ENCODE results near the gene SULT1C3. TPM values are rescaled to one million over a fixed set of nuclear protein-coding genes. Genes with fewer than 3 reads are reported as not detected.

SULT1C3 gene
- total RNA-seq, 1 experiment from 2014 or later: not detected

GRCh38 chr2:108253106-108253505, 13.3 kb downstream of the SULT1C3 start:
- intact Hi-C loops (cut with micrococcal nuclease; ENCODE audit: unreplicated experiment): no loop called here
- no TSS peak for BruUV-seq (replicated peaks)
- no peak overlapping the region for H3K4me3 ChIP-seq (ENCODE audit: low read depth, low read length, poor library complexity, severe bottlenecking)
- TF ChIP-seq EZH2 (IDR thresholded peaks at IDR 0.05; ENCODE audit: borderline replicate concordance, low read depth, low read length, poor library complexity, severe bottlenecking): no peak
- TF ChIP-seq CTCF (conservative IDR thresholded peaks at IDR 0.05; ENCODE audit: low read depth, low read length): no peak
- DNase-seq (ENCODE audit: low spot score): no peak
- H3K9me3 ChIP-seq (ENCODE audit: low read depth, low read length, poor library complexity, severe bottlenecking): no peaks in the 10 kb centered on the region
- ChIA-PET CTCF (no interaction called here), POLR2A (ENCODE audit: low non-redundant PET) (no interaction called here)
- no peaks in the 10 kb centered on the region for H3K4me1 ChIP-seq (ENCODE audit: insufficient read depth, low read length, poor library complexity, severe bottlenecking)
- H3K27ac ChIP-seq (ENCODE audit: low read depth, low read length, poor library complexity, severe bottlenecking): no peak overlapping the region
- H3K27me3 ChIP-seq (replicated peaks; ENCODE audit: insufficient read depth, low read depth, low read length, poor library complexity): no peaks in the 10 kb centered on the region
- H3K36me3 ChIP-seq (ENCODE audit: insufficient read depth, low read length, poor library complexity, severe bottlenecking): no peaks in the 10 kb centered on the region

GRCh38 chr2:108257757-108258331, 18.1 kb downstream of the SULT1C3 start:
- Histone ChIP-seq H3K27ac (ENCODE audit: low read depth, low read length, poor library complexity, severe bottlenecking) (no peak overlapping the region), H3K9me3 (ENCODE audit: low read depth, low read length, poor library complexity, severe bottlenecking) (no peaks in the 10 kb centered on the region), H3K27me3 (replicated peaks; ENCODE audit: insufficient read depth, low read depth, low read length, poor library complexity) (no peaks in the 10 kb centered on the region), H3K4me1 (ENCODE audit: insufficient read depth, low read length, poor library complexity, severe bottlenecking) (no peaks in the 10 kb centered on the region), H3K4me3 (ENCODE audit: low read depth, low read length, poor library complexity, severe bottlenecking) (no peak overlapping the region), H3K36me3 (ENCODE audit: insufficient read depth, low read length, poor library complexity, severe bottlenecking) (no peaks in the 10 kb centered on the region)
- no TSS peak for BruUV-seq (replicated peaks)
- TF ChIP-seq EZH2 (IDR thresholded peaks at IDR 0.05; ENCODE audit: borderline replicate concordance, low read depth, low read length, poor library complexity, severe bottlenecking): no peak
- ChIA-PET CTCF (no interaction called here), POLR2A (ENCODE audit: low non-redundant PET) (no interaction called here)
- DNase-seq (ENCODE audit: low spot score): no peak
- intact Hi-C loops (cut with micrococcal nuclease; ENCODE audit: unreplicated experiment): no loop called here

GRCh38 chr2:108260773-108261172, 21.0 kb downstream of the SULT1C3 start:
- H3K4me1 ChIP-seq (ENCODE audit: insufficient read depth, low read length, poor library complexity, severe bottlenecking): no peaks in the 10 kb centered on the region
- intact Hi-C loops (cut with micrococcal nuclease; ENCODE audit: unreplicated experiment): no loop called here
- no peak overlapping the region for H3K27ac ChIP-seq (ENCODE audit: low read depth, low read length, poor library complexity, severe bottlenecking)
- BruUV-seq (replicated peaks): no TSS peak
- no peak overlapping the region for H3K4me3 ChIP-seq (ENCODE audit: low read depth, low read length, poor library complexity, severe bottlenecking)
- TF ChIP-seq CTCF (conservative IDR thresholded peaks at IDR 0.05; ENCODE audit: low read depth, low read length) (no peak), EZH2 (IDR thresholded peaks at IDR 0.05; ENCODE audit: borderline replicate concordance, low read depth, low read length, poor library complexity, severe bottlenecking) (no peak)
- no peak for DNase-seq (ENCODE audit: low spot score)
- H3K36me3 ChIP-seq (ENCODE audit: insufficient read depth, low read length, poor library complexity, severe bottlenecking): no peaks in the 10 kb centered on the region
- H3K27me3 ChIP-seq (replicated peaks; ENCODE audit: insufficient read depth, low read depth, low read length, poor library complexity): peaks cover 14% of the 10 kb centered on the region
- no peaks in the 10 kb centered on the region for H3K9me3 ChIP-seq (ENCODE audit: low read depth, low read length, poor library complexity, severe bottlenecking)
- CTCF ChIA-PET: no interaction called here
- POLR2A ChIA-PET (ENCODE audit: low non-redundant PET): no interaction called here

GRCh38 chr2:108262036-108262435, 22.3 kb downstream of the SULT1C3 start:
- no TSS peak for BruUV-seq (replicated peaks)

More at GRCh38 chr2:108262036-108262435, 22.3 kb downstream of the SULT1C3 start:
- Histone ChIP-seq H3K27ac (ENCODE audit: low read depth, low read length, poor library complexity, severe bottlenecking) (no peak overlapping the region), H3K9me3 (ENCODE audit: low read depth, low read length, poor library complexity, severe bottlenecking) (no peaks in the 10 kb centered on the region), H3K4me1 (ENCODE audit: insufficient read depth, low read length, poor library complexity, severe bottlenecking) (no peaks in the 10 kb centered on the region), H3K36me3 (ENCODE audit: insufficient read depth, low read length, poor library complexity, severe bottlenecking) (no peaks in the 10 kb centered on the region), H3K4me3 (ENCODE audit: low read depth, low read length, poor library complexity, severe bottlenecking) (no peak overlapping the region), H3K27me3 (replicated peaks; ENCODE audit: insufficient read depth, low read depth, low read length, poor library complexity) (peaks cover 14% of the 10 kb centered on the region)
- DNase-seq (ENCODE audit: low spot score): no peak
- intact Hi-C loops (cut with micrococcal nuclease; ENCODE audit: unreplicated experiment): no loop called here
- no peak for TF ChIP-seq CTCF (conservative IDR thresholded peaks at IDR 0.05; ENCODE audit: low read depth, low read length)
- TF ChIP-seq EZH2 (IDR thresholded peaks at IDR 0.05; ENCODE audit: borderline replicate concordance, low read depth, low read length, poor library complexity, severe bottlenecking): no peak
- POLR2A ChIA-PET (ENCODE audit: low non-redundant PET): no interaction called here
- CTCF ChIA-PET: no interaction called here
